DMS114 treated with DMSO at 0.1 percent for 48 hours (cell line): ENCODE data around the gene OTOL1.

Source experiments
- DNase-seq: peaks from one replicate; lab custom pipeline; 2025; ENCODE audit not compliant: unreplicated experiment; lab: John Stamatoyannopoulos, UW

OTOL1 gene

DNA sequence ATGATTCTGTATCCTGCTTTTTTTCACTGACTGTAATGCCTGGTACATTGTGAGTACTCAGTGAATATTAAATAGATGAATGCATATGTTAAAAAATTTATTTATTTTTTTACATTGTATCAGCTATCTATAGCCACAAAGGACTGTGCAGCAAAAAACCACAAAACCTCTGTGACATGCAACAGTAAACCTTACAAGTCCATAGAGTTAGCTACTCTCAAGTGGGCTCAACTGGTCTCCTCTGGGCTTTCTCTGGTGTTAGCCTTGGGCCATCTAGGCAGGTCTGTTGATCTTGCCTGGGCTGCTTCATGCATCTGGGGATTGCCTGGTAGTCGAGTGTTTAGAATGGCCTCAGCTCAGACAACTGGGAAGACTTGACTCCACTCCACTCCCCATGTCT, 35.3 kb downstream of the OTOL1 start:
- DNase-seq: no peak

DNA sequence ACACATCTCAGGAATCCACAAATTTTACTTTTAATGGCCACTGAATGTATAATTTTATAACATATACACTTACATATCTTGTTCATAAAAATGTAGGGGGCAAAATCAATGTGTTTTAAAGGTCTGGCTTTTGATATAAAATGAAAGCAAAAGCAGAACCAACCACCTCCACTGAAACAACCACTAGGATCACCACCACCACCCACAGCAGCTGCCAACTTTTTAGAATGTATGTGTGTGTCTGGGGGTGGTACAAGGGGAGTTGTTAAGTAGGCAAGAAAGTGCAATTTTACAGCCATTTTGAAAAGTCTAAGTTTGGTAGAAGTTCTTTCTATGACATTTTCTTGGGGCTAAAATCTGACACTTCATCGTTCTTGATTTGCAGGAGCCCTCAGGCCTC, 44.0 kb downstream of the OTOL1 start:
- DNase-seq: no peak

DNA sequence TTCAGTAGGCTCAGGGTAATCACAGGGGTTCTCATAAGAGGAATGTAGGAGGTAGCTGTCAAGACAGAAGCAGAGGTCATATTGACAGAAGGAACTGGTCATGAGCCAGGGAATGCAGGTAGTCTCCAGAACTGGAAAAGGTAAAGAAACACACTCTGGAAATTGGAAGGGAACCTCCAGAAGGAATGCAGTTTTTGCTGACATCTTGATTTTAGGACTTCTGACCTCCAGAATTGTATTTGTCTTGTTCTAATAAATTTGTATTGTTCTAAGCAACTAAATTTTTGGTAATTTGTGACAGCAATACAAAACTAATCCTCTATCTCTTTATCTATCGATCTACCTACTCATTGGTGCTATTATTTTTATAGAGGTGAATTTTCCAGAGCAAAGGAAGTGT, 49.2 kb downstream of the OTOL1 start:
- no peak for DNase-seq

DNA sequence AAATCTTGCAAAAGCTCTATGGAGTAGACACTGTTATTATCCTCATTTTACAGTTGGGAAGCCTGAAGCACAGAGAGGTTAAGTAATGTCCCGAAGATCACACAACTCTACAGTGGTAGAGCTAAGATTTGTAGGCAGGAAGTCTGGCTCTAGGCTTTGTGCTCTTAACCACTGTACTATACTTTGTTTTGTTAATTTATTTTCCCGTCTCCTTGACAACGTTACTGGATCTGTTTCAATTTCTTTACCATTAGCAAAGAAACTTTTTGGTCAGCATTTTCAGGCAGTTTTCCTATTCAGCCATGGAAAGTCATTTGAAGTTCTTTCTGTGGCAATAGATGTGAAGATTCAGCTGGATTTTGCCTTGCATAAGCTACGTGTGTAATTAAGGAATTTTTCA, 51.7 kb downstream of the OTOL1 start:
- DNase-seq: no peak

DNA sequence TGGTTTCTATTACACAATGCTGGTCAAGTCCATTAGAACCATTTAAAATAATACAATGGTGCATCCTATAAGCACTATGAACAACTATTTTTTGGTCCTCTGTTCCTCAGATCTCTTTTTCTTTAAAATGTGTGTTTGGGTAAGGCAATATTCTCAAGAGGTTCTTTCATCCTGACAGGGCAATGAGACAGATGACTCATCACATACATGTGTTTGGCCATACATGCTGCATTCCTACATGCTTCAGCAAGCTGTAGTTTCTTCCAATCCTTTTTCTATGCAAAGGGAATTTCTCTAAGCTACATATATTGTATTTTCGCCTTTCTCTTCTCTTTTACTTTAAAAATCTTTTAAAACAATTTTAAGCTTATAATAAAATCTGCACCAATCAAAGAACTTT, 52.7 kb downstream of the OTOL1 start:
- no peak for DNase-seq

DNA sequence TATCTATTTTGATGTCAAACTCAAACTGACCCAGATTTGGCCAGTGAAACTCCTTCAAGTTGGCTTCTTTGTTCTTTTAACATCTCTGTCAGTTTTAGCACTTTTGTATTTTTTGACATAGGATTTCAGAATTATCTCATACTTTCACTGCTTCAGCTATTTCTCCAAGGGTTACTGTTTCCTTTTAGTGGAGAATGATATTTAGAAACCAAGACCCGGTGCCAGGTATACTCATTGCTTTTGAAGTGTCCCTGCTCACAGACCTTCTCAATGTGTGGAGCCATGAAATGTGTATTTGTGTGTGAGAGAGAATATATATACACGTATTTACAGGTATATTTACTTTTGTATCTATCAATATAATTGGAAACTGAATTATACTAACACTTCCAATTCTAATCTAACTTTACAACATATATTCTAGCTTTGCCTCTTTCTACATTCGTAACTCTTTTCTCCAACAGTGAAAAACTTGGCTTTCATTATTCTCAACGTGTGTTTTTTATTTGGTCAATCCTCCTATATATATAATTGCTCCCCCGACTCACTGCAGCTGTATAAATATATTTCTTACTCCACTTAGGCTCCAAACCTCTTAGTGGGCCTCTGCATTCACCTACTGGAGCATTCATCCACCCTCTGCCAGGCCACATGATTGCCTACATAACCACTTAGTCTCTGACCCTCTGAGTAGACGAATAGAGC, 54.0 kb downstream of the OTOL1 start:
- DNase-seq: no peak

DNA sequence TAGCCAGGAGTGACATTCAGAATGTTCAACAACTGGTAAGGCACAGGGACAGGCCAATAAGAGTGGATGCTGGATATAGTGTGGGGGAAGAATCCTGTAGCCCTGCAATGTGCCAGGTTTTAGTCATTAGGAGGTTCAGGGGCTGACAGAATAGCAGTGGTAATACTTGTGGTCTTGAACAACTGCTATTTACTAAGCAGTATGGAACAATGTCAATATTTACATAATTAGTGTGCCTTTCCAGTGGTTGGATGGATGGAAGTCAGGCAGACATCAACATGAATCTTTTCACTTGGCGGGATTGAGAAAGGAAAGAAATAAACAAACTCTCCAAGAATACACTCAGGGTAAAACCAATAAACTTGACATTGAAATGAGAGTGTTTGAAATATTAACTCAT, 55.1 kb downstream of the OTOL1 start:
- no peak for DNase-seq

DNA sequence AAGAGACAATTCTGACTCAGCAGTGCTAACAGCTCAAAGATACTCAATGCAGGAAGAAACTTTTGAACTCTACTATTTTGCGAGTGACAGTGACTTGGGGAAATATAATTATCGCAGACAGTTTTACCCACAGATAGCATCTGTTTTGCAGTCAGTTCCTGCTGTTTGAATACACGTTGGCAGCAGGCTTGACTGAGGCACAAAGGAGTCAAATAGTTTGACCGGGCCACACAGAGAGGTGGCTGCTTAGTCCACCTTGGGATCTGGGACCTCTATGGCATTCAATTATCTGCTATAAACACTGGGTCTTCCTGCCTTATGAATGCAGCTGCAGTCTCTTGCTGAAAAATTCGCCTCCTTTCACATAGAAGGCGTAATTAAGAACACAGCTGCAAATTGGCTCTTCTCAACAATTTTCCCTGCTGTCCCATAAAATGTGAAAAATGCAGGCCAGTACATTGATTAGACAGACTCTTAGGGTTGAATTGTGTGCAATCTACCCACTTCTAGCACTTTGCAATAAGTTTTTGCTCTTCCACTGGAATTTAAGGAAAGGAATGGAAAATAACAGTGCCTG, 56.5 kb downstream of the OTOL1 start:
- no peak for DNase-seq
